RWPE1 (cell line): Measurements from ENCODE around the gene ERBB4.

Experiments used
- CTCF ChIA-PET: fragments of 350-600 bp; sonication (Branson Sonifier 250); formaldehyde crosslinking; extraction: SDS; loops from one replicate; lab custom pipeline; 2021; lab: Yijun Ruan, JAX
- POLR2A ChIA-PET: fragments of 400-600 bp; formaldehyde crosslinking; extraction: SDS; loops from one replicate; lab custom pipeline; 2020; ENCODE audit warnings: antibody characterized with exemption; ENCODE audit not compliant: low non-redundant PET; lab: Yijun Ruan, JAX
- DNase-seq: peaks from one replicate; pipeline ENCODE4 v3.0.0; 2012; ENCODE audit warnings: low spot score
- H3K27ac ChIP-seq: fragments of 450-650 bp; 2 replicates; pipeline ENCODE4 v1.5.1; 2017
- TF ChIP-seq, protein P1 (sequence below): fragments of 450-650 bp; conservative IDR thresholded peaks from 2 replicates; pipeline ENCODE4 v1.5.1; 2017; ENCODE audit warnings: low read depth, mild to moderate bottlenecking

ERBB4 gene

DNA sequence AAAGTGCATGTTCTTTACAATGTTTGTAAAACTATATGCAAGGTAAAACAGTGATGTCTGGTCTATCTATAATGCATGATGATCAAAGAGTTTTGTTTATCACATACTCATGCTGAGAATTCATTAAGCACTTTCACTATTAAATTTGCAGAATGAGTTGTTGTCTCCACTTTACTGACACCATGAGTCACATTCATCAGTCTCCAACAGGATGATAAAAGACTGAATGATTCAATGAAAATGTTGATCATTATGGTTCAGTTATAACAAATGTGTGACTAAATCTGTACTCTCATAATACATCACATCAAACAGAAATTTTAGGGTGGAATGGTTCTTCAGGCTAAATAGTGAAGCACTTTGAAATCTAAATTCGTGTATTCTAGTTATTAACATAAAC lies 129.0 kb downstream of the ERBB4 start:
- CTCF ChIA-PET: interaction anchor here (0.6 kb wide), 1 partner anchor 722 kb away, joined by 7 read pairs; no protein-coding TSS in a partner anchor
- no peak for DNase-seq
- POLR2A ChIA-PET: no interaction called here
- TF ChIP-seq, protein P1, sequence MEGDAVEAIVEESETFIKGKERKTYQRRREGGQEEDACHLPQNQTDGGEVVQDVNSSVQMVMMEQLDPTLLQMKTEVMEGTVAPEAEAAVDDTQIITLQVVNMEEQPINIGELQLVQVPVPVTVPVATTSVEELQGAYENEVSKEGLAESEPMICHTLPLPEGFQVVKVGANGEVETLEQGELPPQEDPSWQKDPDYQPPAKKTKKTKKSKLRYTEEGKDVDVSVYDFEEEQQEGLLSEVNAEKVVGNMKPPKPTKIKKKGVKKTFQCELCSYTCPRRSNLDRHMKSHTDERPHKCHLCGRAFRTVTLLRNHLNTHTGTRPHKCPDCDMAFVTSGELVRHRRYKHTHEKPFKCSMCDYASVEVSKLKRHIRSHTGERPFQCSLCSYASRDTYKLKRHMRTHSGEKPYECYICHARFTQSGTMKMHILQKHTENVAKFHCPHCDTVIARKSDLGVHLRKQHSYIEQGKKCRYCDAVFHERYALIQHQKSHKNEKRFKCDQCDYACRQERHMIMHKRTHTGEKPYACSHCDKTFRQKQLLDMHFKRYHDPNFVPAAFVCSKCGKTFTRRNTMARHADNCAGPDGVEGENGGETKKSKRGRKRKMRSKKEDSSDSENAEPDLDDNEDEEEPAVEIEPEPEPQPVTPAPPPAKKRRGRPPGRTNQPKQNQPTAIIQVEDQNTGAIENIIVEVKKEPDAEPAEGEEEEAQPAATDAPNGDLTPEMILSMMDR: no peak
- no peak overlapping the region for H3K27ac ChIP-seq

DNA sequence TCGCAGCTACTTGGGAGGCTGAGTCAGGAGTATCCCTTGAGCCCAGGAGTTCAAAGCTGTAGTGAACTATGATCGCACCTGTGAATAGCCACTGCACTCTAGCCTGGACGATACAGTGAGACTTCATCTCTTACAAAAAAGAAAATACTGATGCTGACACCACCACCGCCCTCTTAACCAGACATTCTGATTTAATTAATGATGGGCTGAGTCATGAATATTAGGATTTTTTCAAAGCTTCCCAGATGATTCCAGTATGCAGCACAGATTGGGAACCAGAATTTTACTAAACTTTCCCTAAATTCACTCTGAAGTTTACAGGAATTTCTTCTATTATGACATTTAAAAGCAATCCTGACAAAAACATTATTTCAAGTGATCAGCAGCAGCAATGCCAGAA lies 130.1 kb downstream of the ERBB4 start:
- ChIA-PET CTCF (interaction anchor here (0.6 kb wide), 1 partner anchor 38 kb away, joined by 3 read pairs; no protein-coding TSS in a partner anchor), POLR2A (no interaction called here)
- H3K27ac ChIP-seq: no peak overlapping the region
- TF ChIP-seq, protein P1: no peak
- DNase-seq: no peak

DNA sequence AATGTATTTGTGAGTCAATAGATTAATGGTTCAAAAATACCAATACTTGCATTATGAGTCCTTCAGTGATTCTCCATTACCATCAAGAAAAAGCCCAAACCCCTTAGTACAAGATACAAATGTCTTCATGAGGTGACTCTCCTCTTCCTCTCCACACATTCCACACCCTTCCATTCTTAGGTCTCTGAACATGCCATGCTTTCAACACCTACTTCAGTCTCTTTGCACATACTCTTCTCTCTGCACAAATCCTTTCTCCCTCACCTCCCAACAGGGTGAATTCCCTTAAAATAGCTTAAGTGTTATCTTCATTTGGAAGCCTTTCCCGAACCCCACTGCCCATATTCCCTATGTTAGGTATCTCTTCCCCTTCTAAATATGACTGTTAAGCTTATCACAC lies 131.9 kb downstream of the ERBB4 start:
- TF ChIP-seq, protein P1: no peak
- ChIA-PET POLR2A (no interaction called here), CTCF (no interaction called here)
- no peak overlapping the region for H3K27ac ChIP-seq
- DNase-seq: no peak

DNA sequence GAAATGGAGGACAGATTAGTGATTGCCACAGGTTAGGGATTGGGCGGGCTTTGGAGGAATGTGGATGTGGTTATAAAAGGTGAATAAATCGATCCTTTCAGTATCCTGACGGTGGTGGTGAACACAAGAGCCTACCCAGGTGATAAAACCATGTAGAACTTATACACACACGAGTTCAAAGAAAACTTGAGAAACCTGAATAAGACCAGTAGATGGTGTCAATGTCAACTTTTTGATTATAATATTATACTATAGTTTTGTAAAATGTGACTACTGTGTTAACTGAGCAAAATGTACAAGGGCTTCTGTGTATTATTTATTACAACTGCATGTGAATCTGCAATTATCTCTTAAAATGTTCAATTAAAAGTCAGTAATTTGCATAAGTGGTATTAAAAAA lies 136.3 kb downstream of the ERBB4 start:
- DNase-seq: no peak
- CTCF ChIA-PET: no interaction called here
- TF ChIP-seq, protein P1: no peak
- POLR2A ChIA-PET: no interaction called here
- no peak overlapping the region for H3K27ac ChIP-seq

DNA sequence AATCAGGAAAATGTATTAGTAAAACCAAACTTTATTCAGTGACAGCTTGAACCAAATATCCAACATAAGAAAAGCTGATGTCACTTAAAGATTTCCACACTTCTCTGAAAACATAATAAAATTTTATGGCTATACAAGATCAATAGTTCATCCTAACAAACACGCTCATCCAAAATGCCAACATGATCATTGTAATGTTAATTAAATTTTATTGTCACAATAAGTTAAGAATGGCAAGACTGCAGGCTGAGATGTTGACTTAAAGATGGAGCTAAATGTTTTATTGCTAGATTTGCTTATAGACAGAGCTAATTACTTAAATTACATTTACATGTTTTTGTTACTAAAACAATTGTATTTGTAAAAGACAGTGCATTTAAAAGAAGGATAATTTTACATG lies 140.3 kb downstream of the ERBB4 start:
- H3K27ac ChIP-seq: no peak overlapping the region
- TF ChIP-seq, protein P1: no peak
- no peak for DNase-seq
- POLR2A ChIA-PET: no interaction called here
- CTCF ChIA-PET: no interaction called here

DNA sequence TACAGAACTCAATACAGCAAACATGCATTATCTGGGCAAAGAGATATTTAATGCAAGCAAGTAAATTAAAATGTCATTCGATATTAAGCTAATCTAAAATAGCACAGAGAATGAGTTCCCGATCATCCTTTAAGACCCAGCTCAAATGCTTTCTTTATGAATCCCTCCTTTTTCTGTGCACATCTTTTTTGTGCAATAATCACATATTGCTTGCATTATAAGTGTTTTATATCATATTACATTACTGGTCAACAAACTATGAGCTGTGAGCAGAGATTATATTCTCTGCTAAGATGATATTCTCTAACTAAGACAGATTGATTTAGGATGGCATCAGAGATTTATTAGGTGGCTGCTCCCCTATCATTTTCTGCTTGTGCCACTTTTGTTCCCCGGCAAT lies 146.1 kb downstream of the ERBB4 start:
- ChIA-PET POLR2A (no interaction called here), CTCF (no interaction called here)
- TF ChIP-seq, protein P1: no peak
- no peak for DNase-seq
- no peak overlapping the region for H3K27ac ChIP-seq
